Epithelial cell of esophagus (primary cell): ENCODE data around the gene VOPP1.

ENCODE experiments used
- DNase-seq: peaks from one replicate; pipeline ENCODE4 v3.0.0; 2010; ENCODE audit warnings: low read depth
- H3K4me3 ChIP-seq: 2 replicates; pipeline ENCODE4 v1.5.1; 2011; ENCODE audit warnings: mild to moderate bottlenecking, low read length, control low read depth
- TF ChIP-seq, protein P1 (sequence below): IDR thresholded peaks from 2 replicates; pipeline ENCODE4 v1.5.1; 2011; ENCODE audit warnings: low read depth, mild to moderate bottlenecking, low read length, control low read depth, inconsistent platforms; ENCODE audit not compliant: insufficient read depth; ENCODE audit errors: missing control alignments

VOPP1 gene

DNA sequence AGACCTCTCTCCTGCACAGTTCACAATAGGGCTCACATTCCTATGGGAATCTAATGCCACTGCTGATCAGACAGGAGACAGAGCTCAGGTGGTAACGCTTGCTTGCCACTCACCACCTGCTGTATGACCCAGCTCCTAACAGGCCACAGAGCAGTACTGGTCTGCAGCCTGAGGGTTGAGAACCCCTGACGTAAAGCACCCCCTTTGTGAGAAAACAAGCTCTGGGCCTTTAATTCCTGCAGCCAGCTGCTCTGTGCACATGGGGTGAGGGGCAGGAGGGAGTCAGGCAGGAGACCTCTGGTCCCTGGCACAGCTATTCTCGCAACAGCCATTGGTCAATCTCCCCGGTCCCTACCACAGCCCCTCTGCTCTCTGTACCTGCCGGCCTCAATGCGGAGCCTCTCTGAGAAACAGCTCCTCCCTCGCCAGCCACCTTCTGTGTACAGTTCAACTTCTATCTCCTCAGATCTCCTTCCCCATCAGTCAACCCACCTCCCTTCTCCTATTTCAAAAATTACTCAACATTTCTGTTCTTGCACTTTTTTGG, 105.2 kb downstream of the VOPP1 start:
- H3K4me3 ChIP-seq = no peak overlapping the region
- no peak for DNase-seq
- TF ChIP-seq, protein P1, sequence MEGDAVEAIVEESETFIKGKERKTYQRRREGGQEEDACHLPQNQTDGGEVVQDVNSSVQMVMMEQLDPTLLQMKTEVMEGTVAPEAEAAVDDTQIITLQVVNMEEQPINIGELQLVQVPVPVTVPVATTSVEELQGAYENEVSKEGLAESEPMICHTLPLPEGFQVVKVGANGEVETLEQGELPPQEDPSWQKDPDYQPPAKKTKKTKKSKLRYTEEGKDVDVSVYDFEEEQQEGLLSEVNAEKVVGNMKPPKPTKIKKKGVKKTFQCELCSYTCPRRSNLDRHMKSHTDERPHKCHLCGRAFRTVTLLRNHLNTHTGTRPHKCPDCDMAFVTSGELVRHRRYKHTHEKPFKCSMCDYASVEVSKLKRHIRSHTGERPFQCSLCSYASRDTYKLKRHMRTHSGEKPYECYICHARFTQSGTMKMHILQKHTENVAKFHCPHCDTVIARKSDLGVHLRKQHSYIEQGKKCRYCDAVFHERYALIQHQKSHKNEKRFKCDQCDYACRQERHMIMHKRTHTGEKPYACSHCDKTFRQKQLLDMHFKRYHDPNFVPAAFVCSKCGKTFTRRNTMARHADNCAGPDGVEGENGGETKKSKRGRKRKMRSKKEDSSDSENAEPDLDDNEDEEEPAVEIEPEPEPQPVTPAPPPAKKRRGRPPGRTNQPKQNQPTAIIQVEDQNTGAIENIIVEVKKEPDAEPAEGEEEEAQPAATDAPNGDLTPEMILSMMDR = no peak

GRCh38 chr7:55465691-55466090, 106.6 kb downstream of the VOPP1 start:
- H3K4me3 ChIP-seq = no peak overlapping the region
- DNase-seq = no peak
- TF ChIP-seq, protein P1 = no peak

DNA sequence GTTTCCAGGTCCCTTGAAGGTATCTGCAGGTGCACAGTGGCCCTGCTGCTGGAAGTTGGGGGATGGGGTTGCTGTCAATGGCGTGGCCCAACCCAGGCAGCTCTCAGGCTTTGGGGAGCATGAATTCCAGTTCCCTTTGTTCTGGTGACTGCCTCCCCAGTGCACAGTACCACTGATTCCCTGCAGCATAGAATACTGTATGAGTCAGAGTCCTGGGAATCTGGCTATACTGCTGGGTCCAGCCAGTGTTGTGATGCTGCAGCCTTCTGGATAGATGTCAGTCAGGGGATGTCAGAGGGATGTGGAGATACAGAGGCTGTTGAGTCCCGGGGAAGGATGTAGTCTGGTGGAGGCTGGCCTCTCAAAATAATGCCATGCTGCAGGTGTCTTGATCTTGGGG, 107.9 kb downstream of the VOPP1 start:
- DNase-seq = peak; percentile 19
- TF ChIP-seq, protein P1 = no peak
- H3K4me3 ChIP-seq = no peak overlapping the region

- no peak overlapping the region for H3K4me3 ChIP-seq
- TF ChIP-seq, protein P1 = no peak
- no peak for DNase-seq
Measured at GRCh38 chr7:55463686-55464262, 108.5 kb downstream of the VOPP1 start.

- no peak overlapping the region for H3K4me3 ChIP-seq
- DNase-seq = no peak
- TF ChIP-seq, protein P1 = no peak
Measured at GRCh38 chr7:55458351-55458750, 114.0 kb downstream of the VOPP1 start.

- TF ChIP-seq, protein P1 = no peak
- no peak overlapping the region for H3K4me3 ChIP-seq
- DNase-seq = no peak
Measured at GRCh38 chr7:55457801-55458200, 114.5 kb downstream of the VOPP1 start.

- no peak overlapping the region for H3K4me3 ChIP-seq
- no peak for DNase-seq
- TF ChIP-seq, protein P1 = no peak
Measured at GRCh38 chr7:55452971-55453370, 119.3 kb downstream of the VOPP1 start.
